Measurements from ENCODE around the gene NOL3.

GRCh38 chr16:67166598-67167168 lies 3.7 kb upstream of the NOL3 start:
- no peak for TF ChIP-seq CTCF (IDR thresholded peaks at IDR 0.05; ENCODE audit: insufficient read depth, low read depth, low read length)
- peak; percentile 39 for TF ChIP-seq EZH2 (IDR thresholded peaks at IDR 0.05; ENCODE audit: insufficient read depth, low read length)
